DND-41 (cell line): Measurements from ENCODE around the gene MED12L.

ENCODE experiments used
- ATAC-seq: fragments of 200-7000 bp; cut with Tn5 transposase; 3 replicates; pipeline ENCODE4 v1.9.1; 2021; ENCODE audit warnings: low read depth; ENCODE audit not compliant: insufficient read depth
- DNase-seq: peaks from one replicate; pipeline ENCODE4 v3.0.0-alpha.2; 2020
- H2AFZ ChIP-seq: 2 replicates; pipeline ENCODE4 v1.6.0; 2012; ENCODE audit warnings: low read depth, low read length
- H3K27ac ChIP-seq: 2 replicates; pipeline ENCODE4 v1.5.1; 2012; ENCODE audit warnings: low read length, inconsistent platforms
- H3K27me3 ChIP-seq: fragments of 200-600 bp; sonication (generic); 2 replicates; pipeline ENCODE4 v1.6.0; 2012; ENCODE audit warnings: low read length, mild to moderate bottlenecking, inconsistent platforms; ENCODE audit not compliant: insufficient read depth, poor library complexity
- H3K36me3 ChIP-seq: 2 replicates; pipeline ENCODE4 v1.5.1; 2012; ENCODE audit warnings: low read length, inconsistent platforms; ENCODE audit not compliant: insufficient read depth
- H3K4me1 ChIP-seq: 2 replicates; pipeline ENCODE4 v1.5.1; 2012; ENCODE audit warnings: mild to moderate bottlenecking, low read length; ENCODE audit not compliant: insufficient read depth
- H3K4me2 ChIP-seq: 2 replicates; pipeline ENCODE4 v1.6.0; 2012; ENCODE audit warnings: mild to moderate bottlenecking, moderate library complexity, low read length, inconsistent platforms; ENCODE audit not compliant: insufficient read depth
- H3K4me3 ChIP-seq, 2 experiments: fragments of 200-600 bp in 1 of 2; shearing (Covaris generic) in 1 of 2; 2 replicates each; pipeline ENCODE4 v1.5.1; 2012 to 2016; ENCODE audit warnings: inconsistent platforms in 2 of 2, low read length in 2 of 2, mild to moderate bottlenecking in 2 of 2, low read depth in 1 of 2, moderate library complexity in 1 of 2
- H3K79me2 ChIP-seq: 2 replicates; pipeline ENCODE4 v1.6.0; 2012; ENCODE audit warnings: low read length, inconsistent platforms; ENCODE audit not compliant: insufficient read depth
- H3K9ac ChIP-seq: 2 replicates; pipeline ENCODE4 v1.6.0; 2012; ENCODE audit warnings: low read depth, mild to moderate bottlenecking, inconsistent platforms, low read length, moderate library complexity
- H3K9me3 ChIP-seq: 2 replicates; pipeline ENCODE4 v1.5.1; 2012; ENCODE audit warnings: low read length, moderate library complexity, mild to moderate bottlenecking, inconsistent platforms; ENCODE audit not compliant: insufficient read depth, severe bottlenecking
- H4K20me1 ChIP-seq: 2 replicates; pipeline ENCODE4 v1.6.0; 2012; ENCODE audit warnings: low read length; ENCODE audit not compliant: insufficient read depth
- CTCF ChIP-seq: IDR thresholded peaks from 2 replicates; pipeline ENCODE4 v1.5.1; 2012; ENCODE audit warnings: borderline replicate concordance, low read length, moderate library complexity, mild to moderate bottlenecking; ENCODE audit not compliant: poor library complexity, severe bottlenecking; ENCODE audit errors: extremely low read depth
- EZH2 ChIP-seq: IDR thresholded peaks from 3 replicates; pipeline ENCODE4 v1.6.1; 2012; ENCODE audit warnings: borderline replicate concordance, low read depth, mild to moderate bottlenecking, moderate library complexity, low read length, inconsistent platforms; ENCODE audit not compliant: severe bottlenecking

Gene MED12L

GRCh38 chr3:151093148-151093547 lies 7.7 kb downstream of the MED12L start:
- Histone ChIP-seq H2AFZ (no peak overlapping the region), H3K27ac (no peak overlapping the region), H3K4me1 (peaks cover 8% of the 10 kb centered on the region; the same call in 1 of the 2 replicates), H3K9me3 (no peaks in the 10 kb centered on the region), H4K20me1 (peaks cover 3% of the 10 kb centered on the region; the same call in 1 of the 2 replicates), H3K4me3 (no peak overlapping the region), H3K79me2 (no peaks in the 10 kb centered on the region), H3K4me2 (no peak overlapping the region), H3K36me3 (0 out of 2 replicates have a peak, but pooled peaks cover 4% of the 10 kb centered on the region), H3K27me3 (no peaks in the 10 kb centered on the region), H3K9ac (no peak overlapping the region)
- TF ChIP-seq EZH2: no peak
- no peak for TF ChIP-seq CTCF
- DNase-seq (no peak), ATAC-seq (no peak)

GRCh38 chr3:151093905-151094304 lies 8.4 kb downstream of the MED12L start:
- TF ChIP-seq CTCF (peak; percentile 4), EZH2 (no peak)
- Histone ChIP-seq H2AFZ (no peak overlapping the region), H4K20me1 (peaks cover 3% of the 10 kb centered on the region; the same call in 1 of the 2 replicates), H3K79me2 (no peaks in the 10 kb centered on the region), H3K27ac (no peak overlapping the region), H3K4me2 (no peak overlapping the region), H3K4me3 (no peak overlapping the region), H3K9me3 (no peaks in the 10 kb centered on the region), H3K9ac (no peak overlapping the region), H3K4me1 (peaks cover under 1% of the 10 kb centered on the region; the same call in 1 of the 2 replicates), H3K36me3 (0 out of 2 replicates have a peak, but pooled peaks cover 4% of the 10 kb centered on the region), H3K27me3 (no peaks in the 10 kb centered on the region)
- no peak; the same call in 2 of the 3 replicates for ATAC-seq
- DNase-seq: no peak

- peaks cover 6% of the 10 kb centered on the region for H3K4me1 ChIP-seq
- H3K9ac ChIP-seq: no peak overlapping the region
- no peak overlapping the region for H3K4me2 ChIP-seq
- H3K27me3 ChIP-seq: no peaks in the 10 kb centered on the region
- no peak for DNase-seq
- no peaks in the 10 kb centered on the region for H3K36me3 ChIP-seq
- no peak overlapping the region for H3K4me3 ChIP-seq
- H3K9me3 ChIP-seq: no peaks in the 10 kb centered on the region
- H3K27ac ChIP-seq: no peak overlapping the region
- H2AFZ ChIP-seq: no peak overlapping the region
- no peak for TF ChIP-seq EZH2
- no peak for TF ChIP-seq CTCF
- no peak for ATAC-seq
- H3K79me2 ChIP-seq: no peaks in the 10 kb centered on the region
- H4K20me1 ChIP-seq: peaks cover 3% of the 10 kb centered on the region; the same call in 1 of the 2 replicates
Measured at GRCh38 chr3:151096716-151097115, 11.3 kb downstream of the MED12L start.
